GM21576 (cell line): ENCODE data around the gene LYRM2.
A peak's percentile ranks its signal among the peaks of the same experiment; 100 is the strongest.

Source experiments
- ATAC-seq: cut with Tn5 transposase; IDR thresholded peaks from one replicate; pipeline ENCODE4 v1.9.1; 2021; ENCODE audit warnings: mild to moderate bottlenecking, moderate library complexity; ENCODE audit not compliant: unreplicated experiment

LYRM2 gene

DNA sequence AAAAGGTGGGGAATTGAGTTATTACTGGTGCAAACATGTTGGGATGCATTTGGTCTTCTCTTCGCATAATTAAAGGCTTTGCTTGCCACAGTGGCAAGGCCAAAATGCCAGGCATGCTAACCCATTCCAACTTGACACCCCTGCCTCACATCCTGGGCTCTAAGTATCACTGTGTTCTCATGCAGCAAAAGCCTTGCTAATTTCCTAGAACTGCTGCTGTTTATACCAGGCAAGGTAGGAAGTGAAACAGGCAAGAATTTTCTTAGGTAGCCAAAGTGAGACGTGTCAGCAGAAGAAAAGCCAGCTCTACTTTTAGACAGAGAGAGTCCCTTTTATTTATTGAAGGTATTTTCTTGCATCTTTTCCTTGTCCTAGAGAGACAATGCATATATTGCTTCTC is 41.2 kb downstream of the LYRM2 start:
- no peak for ATAC-seq

DNA sequence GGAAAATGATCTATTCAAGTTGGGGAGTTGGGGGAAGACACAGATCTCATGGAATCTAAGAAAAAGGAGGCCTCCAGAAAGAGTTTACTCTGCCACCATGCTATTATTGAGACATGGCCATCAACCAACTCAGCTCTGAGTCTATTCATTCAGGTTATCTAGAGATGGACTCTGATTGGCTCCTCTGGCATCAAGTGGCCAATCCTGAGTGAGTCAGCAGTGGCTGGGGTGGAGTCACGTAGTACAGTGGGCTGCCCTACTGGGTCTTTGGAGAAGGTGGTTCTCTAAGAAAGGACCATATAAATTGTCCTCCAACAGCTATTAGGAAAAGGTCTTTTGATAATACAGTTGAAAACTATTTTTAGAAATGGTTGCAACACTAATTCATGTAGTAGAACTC is 42.1 kb downstream of the LYRM2 start:
- ATAC-seq = no peak

DNA sequence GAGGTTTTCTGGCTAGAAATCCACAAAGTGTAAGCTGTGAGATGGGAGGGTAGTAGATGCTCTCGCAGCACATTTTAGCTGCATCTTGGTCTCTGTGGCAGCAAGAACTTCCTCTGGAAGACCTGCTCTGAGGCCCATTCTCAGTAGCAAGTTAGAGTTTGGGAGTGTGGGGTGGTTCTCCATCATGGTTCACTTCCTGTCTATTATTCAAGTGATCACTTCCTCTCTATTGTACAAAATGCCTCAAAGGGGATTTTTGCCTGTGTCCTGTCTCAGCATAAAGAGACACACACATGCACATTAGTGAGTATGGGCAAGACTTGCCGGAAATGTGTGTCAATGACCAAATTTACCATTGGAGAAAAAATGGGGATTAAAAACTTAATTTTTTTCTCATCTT is 42.5 kb downstream of the LYRM2 start:
- peak; percentile 92 for ATAC-seq

DNA sequence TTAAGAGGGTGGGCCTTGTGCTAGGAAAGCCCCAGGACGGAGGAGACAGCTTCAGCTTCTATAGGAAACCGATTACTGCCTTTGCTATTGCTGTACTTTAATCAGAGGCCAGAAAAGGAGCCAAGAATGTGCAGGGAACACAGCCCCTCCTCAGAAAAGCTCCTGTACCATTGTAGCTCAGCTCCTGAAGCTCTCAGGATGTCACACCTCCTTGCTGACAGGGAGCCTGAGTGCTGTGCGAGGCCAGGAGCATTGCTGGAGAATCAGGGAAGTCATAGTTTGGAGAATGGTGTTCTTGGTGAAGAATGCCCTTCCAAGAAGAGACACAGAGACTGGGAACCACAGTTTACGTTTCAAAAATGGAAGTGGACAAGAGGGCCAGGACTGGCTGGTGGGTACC is 46.8 kb downstream of the LYRM2 start:
- ATAC-seq = no peak

DNA sequence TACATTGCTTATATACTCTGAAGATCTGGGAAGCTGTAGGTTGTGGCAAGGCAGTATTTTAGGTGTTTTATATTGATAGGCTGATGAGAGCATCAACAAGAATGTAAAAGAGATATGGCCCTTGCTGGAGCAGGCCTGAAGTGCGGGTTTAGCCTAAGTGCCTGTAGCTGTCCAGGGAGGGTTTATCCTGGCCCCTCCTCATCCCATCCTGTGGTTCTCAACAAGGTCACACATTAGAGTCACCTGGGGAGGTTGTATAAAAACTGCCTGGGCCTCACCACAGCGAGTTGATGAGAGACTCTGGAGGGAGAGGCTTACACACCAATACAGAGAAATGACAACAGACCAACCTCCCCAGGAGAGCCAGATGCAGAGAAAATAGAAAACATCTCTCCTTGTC is 48.4 kb downstream of the LYRM2 start:
- no peak for ATAC-seq

DNA sequence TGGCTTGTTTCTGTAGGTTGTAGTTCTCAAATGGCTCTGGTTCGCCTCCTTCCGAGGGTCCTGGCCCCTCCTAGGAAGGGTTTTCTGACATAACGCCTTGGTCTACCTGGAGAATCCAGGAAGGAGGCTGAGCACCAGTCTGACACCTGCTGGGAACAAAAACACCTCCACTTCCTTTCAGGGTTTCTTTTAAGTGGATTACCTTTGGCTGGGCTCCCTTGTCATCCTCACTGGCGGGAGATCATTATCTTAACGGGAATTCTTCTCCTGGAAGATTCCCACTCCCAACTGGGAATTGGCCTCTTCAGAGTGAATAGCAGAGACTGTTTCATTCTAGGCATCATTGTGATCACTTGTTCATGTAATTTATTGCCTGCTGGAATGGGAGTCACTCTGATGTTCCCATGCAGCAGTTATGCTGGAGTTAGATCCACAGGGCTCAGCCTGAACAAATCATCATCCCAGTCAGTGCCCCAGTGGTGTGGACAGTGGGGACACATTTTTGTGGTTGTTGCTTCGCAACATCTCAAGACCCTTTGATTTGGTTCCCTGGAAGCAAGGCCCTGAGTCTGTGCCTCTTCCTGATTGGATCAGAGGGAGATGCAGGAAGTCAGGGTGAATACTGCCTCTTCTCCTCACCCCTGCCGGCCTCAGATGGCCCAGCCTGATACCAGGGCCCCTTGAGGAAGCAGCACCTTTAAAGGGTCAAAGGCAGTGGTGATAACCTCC is 49.1 kb downstream of the LYRM2 start:
- no peak for ATAC-seq

DNA sequence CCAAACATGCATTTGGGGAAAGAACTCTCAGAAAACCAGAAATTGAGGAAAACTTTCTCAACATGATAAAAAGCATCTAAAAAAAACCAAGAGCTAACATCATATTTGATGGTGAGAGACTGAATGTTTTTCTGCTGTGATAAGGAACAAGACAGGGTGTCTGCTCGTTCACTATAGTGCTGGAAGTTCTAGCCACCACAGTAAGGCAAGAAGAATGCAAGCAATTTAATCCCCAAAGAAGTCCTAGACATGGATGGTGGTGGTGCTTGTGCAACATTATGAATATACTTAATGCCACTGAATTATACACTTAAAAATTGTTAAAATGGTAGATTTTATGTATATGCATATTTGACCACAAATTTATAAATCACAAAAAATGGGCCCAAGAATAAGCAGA is 53.4 kb downstream of the LYRM2 start:
- no peak for ATAC-seq

DNA sequence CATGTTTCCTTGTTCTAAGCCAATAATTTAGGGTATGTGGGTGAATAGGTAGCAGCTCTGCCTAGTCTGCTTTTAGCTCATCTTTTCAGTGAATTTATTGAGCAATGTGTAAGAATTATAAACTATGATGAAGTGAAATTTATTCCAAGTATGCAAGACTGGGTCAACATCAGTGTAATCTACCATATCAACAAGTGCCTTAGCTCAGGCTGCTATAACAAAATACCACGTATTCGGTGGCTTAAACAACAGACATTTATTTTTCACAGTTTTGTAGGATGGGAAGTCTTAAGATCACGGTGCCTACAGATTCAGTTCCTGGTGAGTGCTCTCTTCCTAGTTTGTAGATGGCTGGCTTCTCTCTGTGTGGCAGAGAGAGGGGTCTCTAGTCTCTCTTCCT is 54.0 kb downstream of the LYRM2 start:
- no peak for ATAC-seq

DNA sequence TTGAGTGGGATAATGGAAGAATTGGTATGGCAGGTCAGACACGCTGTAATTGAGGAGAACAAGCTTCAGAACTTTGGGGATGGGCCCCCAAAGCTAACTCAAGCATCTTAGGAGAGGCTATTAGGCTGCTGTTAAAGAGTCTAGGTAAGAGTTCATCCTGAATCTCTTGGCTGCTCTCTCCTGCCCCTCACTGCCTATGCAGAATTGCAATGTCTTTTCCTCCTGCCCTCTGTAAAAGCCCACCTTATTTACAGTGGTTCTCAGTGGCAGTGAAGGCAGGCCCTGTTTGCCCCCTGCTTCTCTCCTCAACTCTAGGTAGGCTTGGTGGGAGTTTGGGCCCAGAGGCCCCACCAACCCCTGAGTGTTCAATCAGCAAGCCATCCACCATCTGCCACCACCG is 55.0 kb downstream of the LYRM2 start:
- no peak for ATAC-seq

DNA sequence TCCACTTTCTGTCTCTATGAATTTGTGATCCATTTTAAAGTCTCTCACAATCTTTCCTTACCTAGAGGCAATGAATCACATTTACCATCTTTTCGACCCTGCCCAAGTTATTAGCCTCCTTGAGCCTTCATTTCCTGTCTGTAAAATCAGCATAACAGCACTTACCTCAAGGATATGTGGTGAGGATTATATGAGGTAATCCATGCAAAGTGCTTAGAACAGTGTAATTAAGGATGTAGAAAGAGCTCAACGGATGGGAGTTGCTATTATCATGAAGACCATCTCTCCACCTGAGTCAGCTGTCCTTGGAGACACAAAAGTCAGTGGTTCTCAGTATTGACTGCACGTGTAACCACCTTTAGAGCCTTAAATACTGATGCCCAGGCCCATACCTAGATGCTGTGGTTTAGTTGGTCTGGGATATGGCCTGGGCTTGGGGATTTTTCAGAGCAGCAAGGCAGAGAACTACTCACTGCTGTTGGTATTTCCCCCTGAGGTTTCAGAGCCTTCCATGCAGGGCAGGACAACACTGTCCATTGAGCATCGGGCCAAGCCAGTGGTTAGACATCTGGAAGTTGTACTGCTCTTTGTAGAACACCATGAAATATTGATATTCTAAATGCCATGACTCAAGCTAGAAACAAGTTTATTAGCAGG is 55.8 kb downstream of the LYRM2 start:
- no peak for ATAC-seq

DNA sequence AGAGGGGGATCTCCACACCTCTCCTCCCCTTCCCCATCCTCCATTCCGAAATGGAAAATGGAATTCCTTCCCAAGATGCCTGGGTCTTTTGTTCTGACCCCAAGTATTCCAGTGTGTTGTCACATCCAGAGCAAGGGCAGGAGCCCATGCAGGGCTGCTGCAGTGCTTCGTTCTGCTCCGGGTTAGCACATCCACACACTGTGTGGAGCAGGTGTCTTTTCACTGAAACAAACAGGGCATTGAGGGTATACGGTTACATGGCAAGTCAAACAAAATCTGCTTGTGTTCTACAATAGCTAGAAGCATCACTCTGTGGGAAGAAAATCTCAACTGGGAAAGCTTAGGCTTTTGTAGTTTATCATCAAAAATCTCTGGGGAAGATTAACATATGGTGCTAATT is 56.9 kb downstream of the LYRM2 start:
- no peak for ATAC-seq

DNA sequence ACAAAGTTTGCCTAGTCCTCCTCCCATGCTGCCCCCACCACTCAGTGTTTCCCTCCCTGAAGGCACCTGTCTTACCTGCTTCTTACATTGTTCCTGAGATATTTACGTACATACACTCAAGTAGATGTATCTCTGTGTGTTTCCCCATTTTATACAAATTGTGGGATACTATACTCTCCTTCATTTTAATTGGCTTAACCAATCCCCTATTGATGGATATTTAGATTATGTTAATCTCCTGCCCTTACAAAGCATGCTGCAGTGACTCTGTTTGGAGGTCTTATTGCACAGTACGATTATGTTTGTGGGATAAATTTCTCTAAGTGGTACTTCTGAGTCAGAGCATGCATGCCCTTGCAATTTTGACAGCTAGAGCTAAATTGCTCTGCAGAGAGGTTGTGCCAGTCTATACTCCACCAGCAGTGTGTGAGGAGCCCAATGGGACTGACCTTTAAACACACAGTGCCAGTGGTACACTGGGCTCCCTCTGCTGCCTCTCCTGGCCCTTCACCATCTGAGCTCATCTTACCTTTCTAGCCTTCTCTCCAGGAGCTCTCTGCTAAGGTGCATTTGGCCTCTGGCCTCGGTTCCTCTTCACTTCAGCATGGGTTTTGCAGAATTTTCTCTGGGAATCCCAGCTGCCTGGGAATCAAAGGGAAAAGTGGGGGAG is 57.4 kb downstream of the LYRM2 start:
- ATAC-seq = no peak

DNA sequence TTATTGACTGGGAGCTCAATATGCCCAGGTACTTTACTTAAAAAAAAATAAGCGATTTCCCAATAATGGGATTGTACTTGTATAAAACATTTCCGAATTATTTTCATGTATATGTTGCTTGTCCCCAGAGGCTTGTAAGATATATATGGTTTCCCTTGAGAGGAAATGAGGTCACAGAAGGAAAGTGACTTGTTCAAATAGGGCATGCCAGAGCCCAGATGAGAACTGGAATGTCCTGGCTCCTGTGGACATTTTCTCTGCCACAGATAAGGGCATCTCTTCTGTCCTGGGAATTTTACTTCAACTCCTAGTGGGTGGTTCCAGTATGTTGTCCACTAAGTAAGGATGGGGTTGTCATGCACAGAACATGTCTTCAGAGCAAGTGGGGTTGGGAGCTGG is 63.0 kb downstream of the LYRM2 start:
- no peak for ATAC-seq

DNA sequence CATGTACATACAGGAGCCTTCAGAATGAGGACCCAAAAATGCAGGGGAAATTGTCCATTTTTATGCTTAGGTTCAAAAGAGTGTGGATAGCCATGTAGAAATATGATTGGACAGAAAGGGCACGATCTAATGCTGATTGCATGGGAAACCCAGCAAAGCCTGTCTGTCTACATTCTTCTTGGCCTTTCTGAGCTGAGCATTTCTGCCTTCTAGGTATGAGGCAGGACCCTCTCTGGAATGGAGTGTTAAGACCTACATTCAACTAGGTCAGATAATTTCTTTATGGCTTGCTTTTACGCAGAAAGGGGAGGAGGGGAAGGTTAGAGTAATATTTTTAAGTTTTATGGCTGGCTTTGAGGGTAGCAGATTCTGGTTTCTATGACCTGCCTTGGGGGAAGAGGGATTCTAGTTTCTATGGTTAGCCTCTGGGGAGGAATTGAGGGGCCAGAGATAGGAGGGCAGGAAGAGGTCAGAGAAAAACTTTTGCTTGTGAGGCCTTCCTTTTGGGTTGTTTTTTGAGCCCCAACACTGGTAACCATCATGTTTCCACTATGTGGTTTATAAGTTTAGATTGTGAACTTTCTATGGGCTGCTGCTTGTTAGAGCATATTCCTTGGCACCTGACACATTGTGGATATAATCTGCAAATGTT is 63.5 kb downstream of the LYRM2 start:
- no peak for ATAC-seq

DNA sequence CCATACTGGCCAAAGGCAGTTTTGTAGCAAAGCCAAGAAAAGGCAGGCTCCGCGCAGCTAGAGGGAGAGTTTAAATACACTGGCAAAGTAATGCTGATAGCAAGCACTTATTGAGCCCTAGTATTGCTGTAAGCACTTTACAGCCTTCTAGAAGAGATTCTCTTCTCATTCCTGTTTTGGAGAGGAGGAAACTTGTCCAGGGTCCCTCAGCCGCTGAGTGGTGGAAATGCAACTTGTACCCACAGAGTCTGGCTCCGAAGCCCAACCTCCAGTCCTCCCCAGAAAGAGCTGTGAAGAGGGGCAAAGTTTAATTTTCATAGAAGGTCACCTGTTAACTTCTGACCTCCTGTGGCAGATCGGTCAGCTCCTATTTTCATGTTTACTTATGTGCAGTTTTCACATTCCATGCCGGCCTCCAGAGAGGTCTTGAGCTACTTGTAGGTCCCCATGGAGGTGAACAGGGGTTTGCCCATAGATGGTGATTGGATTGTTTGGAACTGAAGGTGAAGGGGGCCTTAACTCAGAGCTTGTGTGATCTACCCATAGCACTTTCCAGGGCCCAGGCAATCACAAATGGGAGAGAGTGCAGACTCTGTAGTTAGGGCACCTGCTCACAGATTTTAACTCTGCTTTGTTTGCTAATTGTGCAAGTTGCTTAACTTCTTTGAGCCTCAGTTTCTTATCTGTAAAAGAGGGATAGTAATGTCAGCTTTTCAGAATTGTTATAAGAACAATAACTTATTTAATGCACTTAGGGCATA is 70.7 kb downstream of the LYRM2 start:
- ATAC-seq = no peak

DNA sequence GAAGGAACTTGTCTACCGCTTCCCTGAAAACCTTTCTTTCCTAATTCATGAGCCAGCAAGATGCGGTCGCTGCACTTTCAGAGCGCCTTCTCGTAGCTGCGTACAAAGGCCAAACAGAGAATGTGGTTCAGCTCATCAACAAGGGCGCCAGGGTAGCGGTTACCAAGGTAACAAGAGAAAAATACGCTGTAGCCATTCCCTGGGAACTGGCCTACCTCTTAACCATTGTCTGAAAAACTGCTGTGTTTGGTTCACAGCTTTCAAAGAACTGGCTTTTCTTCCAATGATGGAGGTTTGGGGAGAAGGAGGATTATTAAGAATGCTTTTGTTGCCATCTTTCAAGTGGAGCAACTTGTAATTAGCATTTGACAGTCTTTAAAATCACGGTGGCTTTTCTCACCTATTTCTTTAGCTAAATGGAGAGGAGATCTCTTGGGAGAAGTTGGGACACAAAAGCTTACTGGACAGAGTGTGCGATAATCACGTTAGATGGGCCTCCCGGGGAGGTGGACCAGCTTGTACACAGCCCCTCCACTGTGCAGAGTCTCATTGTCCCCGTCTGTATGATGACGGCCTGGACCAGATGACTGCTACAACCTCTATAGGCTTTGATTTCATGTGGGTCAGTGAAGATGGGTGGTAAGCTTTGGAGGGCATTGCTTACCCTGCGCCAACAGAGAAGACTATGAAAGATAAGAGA is 71.5 kb downstream of the LYRM2 start:
- ATAC-seq = no peak

DNA sequence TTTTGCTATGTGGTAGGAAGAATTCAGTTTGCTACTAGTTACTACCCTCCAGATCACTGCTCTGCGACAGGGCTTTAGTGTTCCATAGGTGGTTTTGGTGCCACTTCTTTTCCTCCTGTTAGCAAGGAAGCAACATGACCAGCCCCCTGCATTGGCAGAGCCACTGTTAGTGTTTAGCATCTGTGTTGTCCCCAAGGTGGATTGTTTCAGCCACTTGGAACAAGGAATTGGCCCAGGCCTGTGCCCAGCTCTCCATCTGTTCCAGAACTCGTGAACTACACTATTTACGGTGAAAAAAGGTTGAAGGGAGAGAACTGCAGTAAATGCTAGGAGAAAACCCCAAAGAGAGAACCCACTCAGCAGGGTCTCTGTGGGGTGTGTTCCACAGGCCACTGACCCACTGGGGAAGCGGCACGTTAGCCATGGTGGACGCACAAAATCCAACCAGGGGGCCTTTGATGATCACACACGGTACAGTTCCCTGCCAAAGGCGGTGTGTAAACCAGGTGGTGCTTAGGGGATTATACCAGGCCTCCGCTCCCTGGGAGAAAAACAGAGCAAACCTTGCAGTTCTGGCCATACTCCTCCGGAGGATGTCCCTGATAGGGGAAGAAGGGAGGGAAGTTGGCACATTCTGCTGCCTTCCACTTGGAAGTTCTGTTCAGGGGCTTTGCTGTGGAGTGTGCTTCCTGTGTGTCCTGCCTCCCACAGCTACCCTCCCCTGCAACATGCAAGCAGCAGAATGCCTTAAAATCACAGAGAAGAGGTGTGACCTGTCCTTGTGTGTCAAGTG is 72.3 kb downstream of the LYRM2 start:
- ATAC-seq = no peak

DNA sequence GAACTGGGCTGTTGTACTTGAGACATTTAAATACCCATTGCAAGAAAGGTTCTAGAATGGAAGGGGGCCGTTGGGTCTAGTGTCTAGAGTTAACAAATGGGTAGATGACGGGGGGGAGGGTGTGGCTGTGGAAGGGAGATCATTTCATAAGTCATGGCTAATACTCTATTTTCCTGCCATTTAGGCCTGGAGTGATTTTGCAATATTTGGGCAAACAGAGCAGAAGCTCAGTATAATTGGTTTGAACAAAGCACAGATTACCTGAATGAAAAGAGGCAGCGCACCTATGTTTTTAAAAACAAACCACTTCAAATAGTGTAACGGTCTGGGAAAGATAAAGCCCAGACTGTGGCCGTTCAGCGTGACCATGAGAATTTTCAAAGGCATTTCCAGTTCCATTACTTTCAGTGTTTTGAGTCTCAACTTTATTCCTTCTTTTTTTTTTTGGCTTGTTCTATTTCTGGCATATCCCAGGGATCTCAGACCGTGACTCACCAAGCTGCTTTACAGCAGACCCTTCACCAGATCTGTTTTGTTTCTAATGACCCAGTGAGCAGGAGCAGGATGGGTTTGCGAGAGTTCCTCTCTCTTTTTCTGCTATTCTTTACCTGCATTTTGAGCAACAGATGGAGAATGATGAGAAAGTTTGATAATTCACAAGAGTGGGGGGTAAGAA is 73.7 kb downstream of the LYRM2 start:
- ATAC-seq = no peak

DNA sequence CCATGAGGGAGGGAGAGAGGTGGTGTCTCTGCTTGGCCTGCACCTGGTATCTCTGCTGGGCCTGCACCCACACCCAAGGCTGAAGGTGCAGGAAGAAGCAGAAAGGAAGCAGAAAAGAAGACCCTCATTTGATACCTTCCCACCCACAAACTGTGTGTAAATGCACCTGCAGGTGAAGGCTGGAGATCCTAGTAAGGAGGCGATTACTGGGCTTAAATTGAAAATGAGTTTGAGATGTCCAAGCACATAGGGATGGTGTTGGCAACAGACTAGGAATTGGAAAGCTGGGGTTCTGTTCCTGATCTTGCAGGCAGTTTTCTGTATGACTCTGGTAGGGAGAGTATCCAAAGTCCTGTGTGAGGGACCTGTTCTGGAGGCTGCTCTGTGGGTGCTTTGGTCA is 74.7 kb downstream of the LYRM2 start:
- no peak for ATAC-seq
